H1 (cell line): ENCODE data around the gene KTN1. TPM values are rescaled to one million over a fixed set of nuclear protein-coding genes. Genes with fewer than 3 reads are reported as not detected.

Experiments
- CTCF ChIA-PET: fragments of 300-600 bp; sonication (Branson Sonifier 250); formaldehyde crosslinking; loops from one replicate; lab custom pipeline; 2021; ENCODE audit not compliant: partially characterized antibody; lab: Charles Lee
- POLR2A ChIA-PET: fragments of 300-600 bp; sonication (Branson Sonifier 250); formaldehyde crosslinking; loops from one replicate; lab custom pipeline; 2021; ENCODE audit warnings: inconsistent platforms; ENCODE audit not compliant: partially characterized antibody; lab: Charles Lee
- DNase-seq, 2 experiments: peaks; one replicate each; pipeline versions ENCODE4 v3.0.0 to v3.0.0-alpha.2; 2010 to 2022; ENCODE audit warnings: low spot score in 2 of 2, low read depth in 1 of 2, mixed read lengths in 1 of 2
- FAIRE-seq: peaks from 2 replicates; lab custom pipeline; 2011; peaks lifted over from hg19 to GRCh38; lab: Jason Lieb, UNC
- H2AFZ ChIP-seq: 2 replicates; pipeline ENCODE4 v1.8.1; 2012; ENCODE audit warnings: low read length, inconsistent platforms
- H2AK5ac ChIP-seq: 2 replicates; pipeline ENCODE4 v1.6.1; 2013; ENCODE audit warnings: low read depth, low read length
- H2BK120ac ChIP-seq: replicated peaks from 2 replicates; pipeline ENCODE3; 2013; ENCODE audit warnings: low read depth, low read length, inconsistent platforms
- H2BK12ac ChIP-seq: 2 replicates; pipeline ENCODE4 v1.6.1; 2013; ENCODE audit warnings: low read depth, low read length
- H2BK15ac ChIP-seq: 2 replicates; pipeline ENCODE4 v1.6.1; 2013; ENCODE audit warnings: low read length
- H2BK20ac ChIP-seq: 2 replicates; pipeline ENCODE4 v1.6.1; 2013; ENCODE audit warnings: low read length
- H2BK5ac ChIP-seq: 2 replicates; pipeline ENCODE4 v1.6.1; 2013; ENCODE audit warnings: low read depth, low read length
- H3K14ac ChIP-seq: 2 replicates; pipeline ENCODE4 v1.6.1; 2013; ENCODE audit warnings: inconsistent platforms; ENCODE audit not compliant: insufficient read length
- H3K18ac ChIP-seq: 2 replicates; pipeline ENCODE4 v1.6.1; 2013; ENCODE audit warnings: low read length; ENCODE audit errors: extremely low read depth
- H3K23ac ChIP-seq: 2 replicates; pipeline ENCODE4 v1.6.1; 2013; ENCODE audit warnings: inconsistent platforms; ENCODE audit not compliant: insufficient read length
- H3K23me2 ChIP-seq: 2 replicates; pipeline ENCODE4 v1.6.1; 2013; ENCODE audit warnings: low read depth, low read length
- H3K27ac ChIP-seq: 2 replicates; pipeline ENCODE4 v1.6.1; 2011; ENCODE audit warnings: low read depth, low read length, inconsistent platforms
- H3K27me3 ChIP-seq, 4 experiments: replicated peaks in 1 of 4; 1 replicate in 1 of 4; 2 replicates in 3 of 4; pipeline versions ENCODE4 v1.6.1 to v1.8.1; 2011 to 2013; ENCODE audit warnings: low read length in 3 of 4, mild to moderate bottlenecking in 3 of 4, inconsistent platforms in 2 of 4, mixed read lengths in 2 of 4, moderate library complexity in 1 of 4; ENCODE audit not compliant: control insufficient read depth in 3 of 4, insufficient read depth in 3 of 4; ENCODE audit errors: extremely low read depth in 1 of 4
- H3K36me3 ChIP-seq, 4 experiments: 2 replicates each; pipeline versions ENCODE4 v1.6.1 to v1.8.1; 2011 to 2013; ENCODE audit warnings: mild to moderate bottlenecking in 4 of 4, low read length in 3 of 4, moderate library complexity in 2 of 4, control low read depth in 1 of 4, inconsistent platforms in 1 of 4; ENCODE audit not compliant: insufficient read depth in 4 of 4, control insufficient read depth in 2 of 4
- H3K4ac ChIP-seq: replicated peaks from 2 replicates; pipeline ENCODE3; 2013; ENCODE audit warnings: low read length, low read depth, mixed read lengths, inconsistent platforms; ENCODE audit not compliant: insufficient read length
- H3K4me1 ChIP-seq, 4 experiments: replicated peaks in 1 of 4; 1 replicate in 1 of 4; 2 replicates in 3 of 4; pipeline versions ENCODE4 v1.6.1 to v1.8.1; 2011 to 2013; ENCODE audit warnings: low read length in 3 of 4, inconsistent platforms in 2 of 4, mixed read lengths in 1 of 4; ENCODE audit not compliant: insufficient read depth in 4 of 4, control insufficient read depth in 3 of 4
- H3K4me2 ChIP-seq, 2 experiments: 2 replicates each; pipeline versions ENCODE4 v1.6.1 to v1.8.1; 2011 to 2013; ENCODE audit warnings: low read depth in 2 of 2, low read length in 2 of 2, control low read depth in 1 of 2, inconsistent platforms in 1 of 2, mild to moderate bottlenecking in 1 of 2; ENCODE audit not compliant: insufficient read depth in 1 of 2
- H3K4me3 ChIP-seq, 4 experiments: fragments of 200-600, 300-600 bp in 1 of 4; sonication (generic), shearing (Covaris generic), sonication (Bioruptor Twin) in 1 of 4; 2 replicates each; pipeline versions ENCODE4 v1.5.1 to v1.8.1; 2011 to 2016; ENCODE audit warnings: low read length in 4 of 4, low read depth in 3 of 4, control low read depth in 2 of 4, inconsistent platforms in 2 of 4, mild to moderate bottlenecking in 2 of 4, mixed read lengths in 1 of 4, moderate library complexity in 1 of 4; ENCODE audit not compliant: insufficient read depth in 2 of 4; ENCODE audit errors: extremely low read depth in 1 of 4
- H3K56ac ChIP-seq: replicated peaks from 2 replicates; pipeline ENCODE3; 2013; ENCODE audit warnings: low read depth, mild to moderate bottlenecking, mixed read lengths, low read length, inconsistent platforms; ENCODE audit not compliant: insufficient read length
- H3K79me1 ChIP-seq: 2 replicates; pipeline ENCODE4 v1.6.1; 2013; ENCODE audit warnings: low read depth, low read length, control low read depth
- H3K79me2 ChIP-seq, 2 experiments: 2 replicates each; pipeline versions ENCODE4 v1.6.1 to v1.8.1; 2012 to 2013; ENCODE audit warnings: low read length in 2 of 2, mild to moderate bottlenecking in 2 of 2, inconsistent platforms in 1 of 2; ENCODE audit not compliant: insufficient read depth in 2 of 2, control insufficient read depth in 1 of 2
- H3K9ac ChIP-seq, 4 experiments: replicated peaks in 1 of 4; 1 replicate in 1 of 4; 2 replicates in 3 of 4; pipeline versions ENCODE4 v1.6.1 to v1.8.1; 2011 to 2013; ENCODE audit warnings: low read depth in 3 of 4, low read length in 3 of 4, control low read depth in 2 of 4, mild to moderate bottlenecking in 2 of 4, moderate library complexity in 2 of 4, inconsistent platforms in 1 of 4; ENCODE audit errors: extremely low read depth in 1 of 4
- H3K9me3 ChIP-seq, 2 experiments: 2 replicates each; pipeline versions ENCODE4 v1.6.1 to v1.8.1; 2012 to 2013; ENCODE audit warnings: mild to moderate bottlenecking in 2 of 2, moderate library complexity in 2 of 2, control low read depth in 1 of 2, inconsistent platforms in 1 of 2, low read depth in 1 of 2, low read length in 1 of 2, mixed read lengths in 1 of 2; ENCODE audit not compliant: insufficient read depth in 2 of 2
- H4K20me1 ChIP-seq, 2 experiments: replicated peaks in 1 of 2; 2 replicates each; pipeline versions ENCODE3 to v1.8.1; 2011 to 2013; ENCODE audit warnings: inconsistent platforms in 2 of 2, low read length in 2 of 2, mild to moderate bottlenecking in 1 of 2; ENCODE audit not compliant: insufficient read depth in 2 of 2, control insufficient read depth in 1 of 2
- H4K5ac ChIP-seq: 2 replicates; pipeline ENCODE4 v1.6.1; 2013; ENCODE audit warnings: low read length, low read depth, mixed read lengths, inconsistent platforms; ENCODE audit not compliant: insufficient read length
- H4K8ac ChIP-seq: 2 replicates; pipeline ENCODE4 v1.8.0; 2013; ENCODE audit warnings: mild to moderate bottlenecking, moderate library complexity, low read length, inconsistent platforms; ENCODE audit not compliant: insufficient read depth; ENCODE audit errors: extremely low read depth
- H4K91ac ChIP-seq: replicated peaks from 2 replicates; pipeline ENCODE3; 2013; ENCODE audit warnings: low read length, mixed read lengths, inconsistent platforms; ENCODE audit not compliant: insufficient read length
- EP300 ChIP-seq, 2 experiments: IDR thresholded peaks; 1 replicate in 1 of 2; 2 replicates in 1 of 2; pipeline ENCODE4 v1.6.1; 2011 to 2012; ENCODE audit warnings: low read depth in 2 of 2, low read length in 2 of 2, mild to moderate bottlenecking in 2 of 2, borderline replicate concordance in 1 of 2, inconsistent platforms in 1 of 2, moderate library complexity in 1 of 2
- KDM4A ChIP-seq: IDR thresholded peaks from one replicate; pipeline ENCODE4 v1.7.1; 2012; ENCODE audit warnings: low read depth, mild to moderate bottlenecking, moderate library complexity, low read length, inconsistent platforms; ENCODE audit not compliant: severe bottlenecking
- NANOG ChIP-seq: IDR thresholded peaks from 2 replicates; pipeline ENCODE4 v1.6.1; 2011; ENCODE audit warnings: low read length, low read depth, mild to moderate bottlenecking, inconsistent platforms; ENCODE audit not compliant: insufficient read depth, poor library complexity, severe bottlenecking
- RBBP5 ChIP-seq: IDR thresholded peaks from 2 replicates; pipeline ENCODE4 v1.7.1; 2012; ENCODE audit warnings: low read depth, mild to moderate bottlenecking, inconsistent platforms, low read length, moderate library complexity, borderline replicate concordance
- WGBS, 2 experiments: shearing (Covaris generic) in 1 of 2; methylation state at CpG; one replicate each; pipeline versions ENCODE4 v1.1.6 to v1.1.7; 2013 to 2015; ENCODE audit warnings: low lambda C conversion rate in 2 of 2, mixed read lengths in 2 of 2, inconsistent platforms in 1 of 2, low coverage in 1 of 2, missing lambda C conversion rate in 1 of 2; ENCODE audit not compliant: insufficient replicate concordance in 2 of 2, insufficient coverage in 1 of 2, insufficient read length in 1 of 2; ENCODE audit errors: extremely low coverage in 1 of 2, missing lambda C conversion rate in 1 of 2; 5-methylcytosine and 5-hydroxymethylcytosine counted together
- polyA plus RNA-seq, 7 experiments: library from polyadenylated mRNA; depleted of rRNA in 3 of 7; stranded (reverse) in 5 of 7; unstranded in 2 of 7; fragments of >200 nt in 5 of 7; fragments of 200-250 nt in 2 of 7; gene quantifications; 1 replicate in 5 of 7; 2 replicates in 1 of 7; 4 replicates in 1 of 7; pipeline versions ENCODE4 v1.2.1 to v1.2.3, GENCODE V29; 2011 to 2013; ENCODE audit warnings: missing spikeins in 2 of 7, mixed read lengths in 2 of 7
- total RNA-seq: library from RNA; stranded (reverse); fragmentation: NEBNext Ultra II Directional; extraction: Animal tissue kit (Norgen Biotek cat#: 25700); gene quantifications from 2 replicates; pipeline ENCODE4 v1.2.1, GENCODE V29; 2021

The KTN1 gene
- total and polyA plus RNA-seq, 2 of the 8 experiments (the other 6 are each of a cell fraction or from before 2014, with no cell fraction given), result 15.4 to 151 TPM

GRCh38 chr14:55681096-55681495 lies 101.1 kb downstream of the KTN1 start:
- no peak overlapping the region for H2AK5ac ChIP-seq
- H4K91ac ChIP-seq, result no peak overlapping the region
- H3K27ac ChIP-seq, result no peak overlapping the region
- no peak overlapping the region for H3K4me3 ChIP-seq
- no peak overlapping the region for H3K56ac ChIP-seq
- H3K4ac ChIP-seq, result no peak overlapping the region
- no peak overlapping the region for H2BK12ac ChIP-seq
- no peak overlapping the region for H2BK120ac ChIP-seq
- ChIA-PET POLR2A (no interaction called here), CTCF (interaction anchor here (1.2 to 1.7 kb wide), 2 partner anchors 8 to 793 kb away, joined by 4 read pairs; no protein-coding TSS in a partner anchor)
- H3K4me2 ChIP-seq, result no peak overlapping the region
- no peaks in the 10 kb centered on the region for H3K79me1 ChIP-seq
- peaks cover 0 to 56% (median 22%) of the 10 kb centered on the region in 4 experiments; a peak in 6 of 8 replicates for H3K36me3 ChIP-seq
- H2BK15ac ChIP-seq, result no peak overlapping the region
- no peak overlapping the region for H2BK20ac ChIP-seq
- no peaks in the 10 kb centered on the region for H3K27me3 ChIP-seq
- H4K20me1 ChIP-seq, result no peaks in the 10 kb centered on the region
- no peak for DNase-seq
- no peak overlapping the region for H3K9ac ChIP-seq
- H4K5ac ChIP-seq, result no peak overlapping the region
- H3K79me2 ChIP-seq, result no peaks in the 10 kb centered on the region
- H4K8ac ChIP-seq, result no peak overlapping the region
- H3K9me3 ChIP-seq, result peaks cover 4 to 7% of the 10 kb centered on the region in 2 experiments; a peak in 3 of 4 replicates
- H3K23me2 ChIP-seq, result no peaks in the 10 kb centered on the region
- H3K4me1 ChIP-seq, result peaks cover 0 to 3% (median 0%) of the 10 kb centered on the region in 4 experiments; a peak in 1 of 7 replicates
- TF ChIP-seq KDM4A (no peak), NANOG (no peak), RBBP5 (no peak), EP300 (IDR thresholded peaks at IDR 0.05; ENCODE audit: borderline replicate concordance in 1 of 2, low read depth in 2 of 2, low read length in 2 of 2) (no peak)
- no peak overlapping the region for H2AFZ ChIP-seq
- no peak for FAIRE-seq
- no peak overlapping the region for H3K18ac ChIP-seq
- no peak overlapping the region for H2BK5ac ChIP-seq
- 92% methylated on average over 2 of the region's 2 CpGs; no CpG with 5 or more reads in 1 of the 2 experiments for whole genome bisulfite sequencing, 2 experiments
- H3K23ac ChIP-seq, result no peak overlapping the region
- H3K14ac ChIP-seq, result no peak overlapping the region
